GM19238 (cell line): Measurements from ENCODE around the gene ITPR1.

ENCODE experiments used
- DNase-seq: peaks from one replicate; pipeline ENCODE4 v3.0.0; 2011; ENCODE audit warnings: low spot score; ENCODE audit not compliant: insufficient read length

The ITPR1 gene

DNA sequence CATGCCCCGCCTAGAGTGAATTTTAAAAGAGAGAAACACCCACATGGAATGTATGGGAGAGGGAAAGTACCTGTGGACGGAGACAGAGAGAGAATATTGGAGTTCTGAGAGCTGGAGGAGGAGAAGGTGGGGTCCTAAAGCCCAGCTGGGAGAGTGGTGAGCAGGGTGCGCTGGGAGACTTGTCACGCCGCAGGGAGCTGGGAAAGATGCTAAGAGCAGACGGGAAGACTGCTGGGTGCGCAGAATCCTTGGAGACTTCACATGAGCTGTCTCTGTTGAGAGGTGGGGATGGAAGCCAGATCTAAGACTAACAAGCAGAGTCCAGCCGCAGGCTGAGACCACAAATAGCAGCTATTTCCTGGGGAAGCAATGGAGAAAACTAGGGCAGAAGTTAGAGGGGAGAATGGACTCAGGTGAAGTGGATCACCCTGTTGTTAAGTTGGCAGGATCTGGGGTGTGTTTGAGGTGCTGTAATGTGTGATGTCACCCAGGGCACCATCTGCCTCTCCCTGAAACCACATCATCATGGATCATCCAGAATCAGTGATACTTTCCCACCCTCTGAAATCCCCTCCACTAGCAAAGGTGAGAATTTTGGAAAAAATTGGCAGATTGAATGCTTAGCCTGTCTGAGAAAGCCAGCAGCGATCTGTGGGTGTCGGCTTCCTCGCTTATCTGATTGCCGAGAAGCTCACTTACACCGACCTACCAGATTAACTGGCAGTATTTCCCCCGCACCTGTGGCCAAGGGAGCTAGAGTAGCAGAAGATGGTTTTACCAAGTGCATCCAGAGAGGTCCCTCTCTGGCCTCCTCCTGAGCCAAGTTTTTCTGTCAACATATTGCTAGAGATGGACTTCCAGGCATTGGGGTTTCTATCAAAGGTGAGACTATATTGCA, 311.3 kb downstream of the ITPR1 start:
- DNase-seq = no peak

DNA sequence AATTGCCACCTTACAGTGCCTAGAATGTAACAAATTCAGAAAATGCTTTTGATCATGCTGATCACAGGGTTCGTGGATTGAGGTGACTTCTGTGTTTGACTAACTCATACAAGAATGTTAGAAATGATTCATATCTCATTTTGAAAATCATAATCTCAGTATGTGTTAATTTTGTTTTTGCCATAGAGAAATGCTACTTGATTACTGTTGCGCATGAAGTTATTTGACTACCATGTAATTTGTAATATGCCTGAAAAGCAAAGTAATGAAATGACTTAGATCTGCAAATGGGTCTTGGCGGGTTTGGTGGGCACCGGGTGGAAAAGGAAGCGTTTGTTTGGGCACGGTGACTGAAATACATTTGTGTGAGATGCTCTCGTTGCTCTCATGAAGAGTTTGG, 312.5 kb downstream of the ITPR1 start:
- DNase-seq = no peak

DNA sequence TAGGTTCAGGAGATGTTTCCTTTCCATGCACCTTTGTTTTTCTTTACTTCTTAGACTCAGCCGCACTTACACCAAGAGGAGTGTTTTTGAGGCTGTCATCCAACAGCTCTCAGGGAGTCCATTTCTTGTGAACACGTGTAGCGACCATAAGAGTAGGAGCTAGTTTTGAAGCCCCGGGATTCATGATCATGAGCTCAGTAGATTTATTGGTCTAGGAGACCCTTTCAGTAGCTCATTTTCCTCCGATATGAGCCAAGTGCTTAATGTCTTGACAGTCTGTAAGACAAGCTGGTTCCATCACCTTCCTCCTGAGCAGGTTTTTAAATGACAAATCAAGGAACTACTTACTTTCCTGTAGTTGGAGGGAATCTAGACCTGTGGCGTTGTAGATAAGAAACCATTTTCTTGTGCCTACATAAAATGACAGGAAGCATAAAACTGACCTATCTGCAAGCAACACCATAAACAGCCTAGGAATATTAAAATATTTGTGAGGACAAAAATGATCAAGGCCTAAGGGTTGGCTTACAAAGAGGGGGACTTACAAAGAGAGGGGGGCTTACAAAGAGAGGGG, 313.5 kb downstream of the ITPR1 start:
- no peak for DNase-seq

DNA sequence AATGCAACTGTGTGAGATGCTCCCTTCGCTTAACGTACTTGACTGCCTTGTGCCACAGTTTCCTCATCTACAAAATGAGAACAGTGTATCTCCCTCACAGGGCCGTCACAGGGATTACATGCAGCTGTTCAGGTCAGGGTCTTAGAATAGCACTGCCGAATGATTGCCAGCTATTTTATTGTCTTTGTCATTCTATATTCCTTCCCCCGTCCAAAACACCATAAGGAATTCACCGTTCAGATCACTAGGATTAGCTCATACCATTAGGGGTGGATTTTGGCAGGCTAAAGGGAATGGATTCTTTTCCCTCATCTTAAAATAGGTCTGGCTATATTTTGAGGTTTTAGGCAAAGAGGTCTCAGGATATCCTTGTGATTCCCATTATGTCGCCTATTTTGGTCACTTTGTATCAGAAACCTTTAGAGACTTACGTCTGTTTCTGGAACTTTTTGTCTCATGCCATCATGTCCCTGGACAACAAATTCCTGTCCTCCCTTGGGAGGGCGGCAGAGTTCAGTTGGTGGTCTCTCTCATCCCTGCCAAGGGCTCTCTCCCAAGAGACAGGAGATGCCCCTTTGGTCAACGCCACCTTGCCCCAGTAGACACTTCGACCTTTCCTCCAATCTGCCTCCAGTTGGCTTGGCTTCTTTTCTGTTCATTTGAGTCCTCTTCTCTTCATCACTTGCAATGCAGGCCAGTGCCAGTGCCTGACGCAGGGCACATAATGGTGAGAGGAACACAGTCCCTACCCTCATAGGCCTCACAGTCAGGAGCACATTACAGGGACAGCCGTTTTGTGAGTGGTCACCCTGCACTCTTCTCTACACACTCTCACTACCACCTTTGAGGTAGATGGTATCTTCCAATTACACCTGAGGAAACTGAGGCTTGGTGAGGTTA, 314.5 kb downstream of the ITPR1 start:
- no peak for DNase-seq

DNA sequence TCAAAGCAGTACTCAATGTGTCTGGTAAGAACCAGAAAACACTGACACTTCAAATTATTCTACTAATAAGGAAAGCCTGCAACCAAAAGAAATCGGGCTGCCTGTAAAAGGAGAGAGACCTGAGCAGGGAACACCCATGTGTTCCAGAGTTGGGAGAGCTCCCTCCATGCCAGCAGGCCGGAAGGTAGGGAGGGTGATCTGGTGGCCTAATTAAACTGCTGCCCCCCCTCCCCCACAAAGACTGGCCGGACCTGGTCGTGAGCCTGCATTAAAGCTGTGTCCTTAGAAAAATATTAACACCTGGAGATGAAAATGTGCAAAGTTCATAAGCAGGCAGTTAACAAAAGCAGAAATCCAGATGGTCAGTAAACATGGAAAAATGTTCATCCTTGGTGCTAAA, 315.5 kb downstream of the ITPR1 start:
- DNase-seq = no peak

DNA sequence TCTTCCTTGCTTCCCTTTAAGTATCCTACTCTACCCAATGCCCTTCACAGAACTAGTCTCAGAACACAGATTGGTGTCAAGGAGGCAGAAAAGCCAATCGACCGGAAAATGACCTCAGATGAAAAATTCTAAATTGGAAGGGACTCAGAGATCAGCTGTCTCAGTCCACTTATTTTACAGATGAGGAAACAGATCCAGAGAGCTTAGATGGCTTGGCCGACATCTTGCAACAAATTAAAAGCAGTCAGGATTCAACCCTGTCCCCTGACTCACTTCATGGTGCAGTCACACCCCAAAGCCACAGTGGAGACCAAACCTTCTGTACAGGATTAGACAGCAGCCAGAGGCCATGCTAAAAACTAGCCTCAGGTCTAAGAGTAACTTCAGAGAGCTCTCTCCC, 316.8 kb downstream of the ITPR1 start:
- no peak for DNase-seq

DNA sequence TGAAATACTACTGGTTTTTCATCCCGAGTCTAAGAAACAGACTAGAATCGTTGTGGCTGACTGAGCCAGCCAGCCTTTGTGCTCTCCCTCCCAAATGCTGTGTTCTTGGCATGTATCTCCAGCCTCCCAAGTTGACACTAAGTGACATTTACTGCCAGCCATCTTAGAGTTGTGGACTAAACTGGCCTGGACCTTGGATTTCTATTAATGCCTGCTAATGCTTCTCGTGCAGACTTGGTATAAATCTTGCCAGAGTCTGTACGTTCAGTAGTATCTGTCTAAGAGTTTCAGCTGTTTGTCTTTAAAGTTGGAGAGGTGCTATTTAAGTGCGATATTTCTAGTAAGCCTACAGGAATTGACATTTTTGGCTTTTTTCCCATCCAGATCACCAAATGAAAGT, 319.4 kb downstream of the ITPR1 start:
- no peak for DNase-seq

DNA sequence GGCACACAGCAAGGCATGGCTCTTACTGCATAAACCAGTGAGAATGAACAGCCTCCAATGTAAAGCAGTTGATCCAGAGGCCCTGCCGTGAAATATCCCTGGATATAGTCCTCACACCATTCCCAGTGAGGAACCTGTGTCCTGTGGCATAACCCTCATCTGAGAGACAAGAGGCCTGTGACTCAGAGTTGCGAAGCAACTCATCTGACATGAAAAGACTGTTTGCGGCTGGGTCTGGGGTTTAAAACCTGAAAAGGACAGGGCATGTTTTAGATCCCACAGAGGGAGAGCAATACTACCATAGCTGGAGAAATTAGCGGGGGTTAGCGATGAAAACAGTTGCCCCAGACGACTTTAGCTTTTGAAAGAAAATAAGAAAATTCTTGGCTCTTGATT, 320.8 kb downstream of the ITPR1 start:
- no peak for DNase-seq

DNA sequence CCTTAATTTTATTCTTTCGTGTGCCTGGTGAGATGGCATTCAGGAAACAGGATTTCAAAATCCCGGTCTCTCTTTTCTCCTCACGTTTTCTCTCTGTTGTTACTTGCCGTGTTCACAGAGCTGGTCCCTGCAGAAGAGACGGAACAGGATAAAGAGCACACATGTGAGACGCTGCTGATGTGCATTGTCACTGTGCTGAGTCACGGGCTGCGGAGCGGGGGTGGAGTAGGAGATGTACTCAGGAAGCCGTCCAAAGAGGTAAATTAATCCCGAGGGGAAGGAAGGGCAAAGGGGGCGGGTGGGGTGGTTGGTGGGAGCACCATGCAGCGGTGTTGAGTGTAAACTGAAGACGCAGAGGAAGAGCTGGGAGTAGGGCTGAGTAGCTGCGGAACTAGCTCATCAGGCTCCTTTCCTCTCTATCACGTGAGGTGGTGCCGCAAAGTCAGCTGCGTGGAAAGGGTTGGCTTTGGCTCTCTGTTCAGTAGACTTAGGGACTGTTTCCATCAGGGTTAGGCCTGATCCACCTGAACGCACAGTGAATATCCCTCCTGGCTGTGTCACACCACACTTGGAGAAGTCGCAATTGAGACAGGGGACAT, 321.3 kb downstream of the ITPR1 start:
- no peak for DNase-seq

DNA sequence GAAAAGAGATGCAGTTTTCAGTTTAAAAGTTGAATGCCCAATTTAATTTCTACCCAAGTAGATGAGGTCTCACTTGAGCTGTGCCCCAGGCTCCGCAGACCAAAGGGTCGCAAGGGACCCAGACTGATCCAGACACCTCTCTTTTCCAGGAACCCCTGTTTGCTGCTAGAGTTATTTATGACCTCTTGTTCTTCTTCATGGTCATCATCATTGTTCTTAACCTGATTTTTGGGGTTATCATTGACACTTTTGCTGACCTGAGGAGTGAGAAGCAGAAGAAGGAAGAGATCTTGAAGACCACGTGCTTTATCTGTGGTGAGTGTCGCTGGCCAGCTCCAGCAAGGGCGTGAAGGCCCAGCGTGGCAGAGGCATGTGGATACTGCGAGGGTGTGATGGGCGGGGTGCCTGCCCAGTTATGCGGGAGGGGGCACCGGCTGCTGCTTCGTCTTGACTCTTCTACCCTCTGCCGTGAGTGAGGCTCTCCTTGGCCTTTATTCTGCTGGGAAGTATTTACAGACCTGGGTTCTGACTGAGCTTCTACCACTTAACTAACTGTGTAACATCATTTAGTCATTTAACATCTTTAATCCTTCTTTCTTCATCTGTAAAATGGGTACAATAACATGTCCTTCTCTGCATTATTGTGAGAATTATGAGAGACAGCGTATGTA, 321.9 kb downstream of the ITPR1 start:
- no peak for DNase-seq

DNA sequence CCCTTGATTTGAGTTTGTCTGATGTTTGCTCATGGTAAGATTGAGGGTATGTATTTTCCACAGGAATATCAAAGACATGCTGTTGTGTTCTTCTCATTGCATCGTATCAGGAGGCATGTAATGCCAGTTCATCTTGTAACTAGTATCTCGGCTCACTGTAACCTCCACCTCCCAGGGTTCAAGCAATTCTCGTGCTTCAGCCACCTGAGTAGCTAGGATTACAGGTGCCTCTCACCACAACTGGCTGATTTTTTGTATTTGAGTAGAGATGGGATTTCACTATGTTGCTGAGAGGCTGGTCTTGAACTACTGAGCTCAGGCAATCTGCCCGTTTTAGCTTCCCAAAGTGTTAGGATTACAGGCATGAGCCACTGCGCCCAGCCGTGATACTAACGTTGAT, 323.2 kb downstream of the ITPR1 start:
- no peak for DNase-seq

DNA sequence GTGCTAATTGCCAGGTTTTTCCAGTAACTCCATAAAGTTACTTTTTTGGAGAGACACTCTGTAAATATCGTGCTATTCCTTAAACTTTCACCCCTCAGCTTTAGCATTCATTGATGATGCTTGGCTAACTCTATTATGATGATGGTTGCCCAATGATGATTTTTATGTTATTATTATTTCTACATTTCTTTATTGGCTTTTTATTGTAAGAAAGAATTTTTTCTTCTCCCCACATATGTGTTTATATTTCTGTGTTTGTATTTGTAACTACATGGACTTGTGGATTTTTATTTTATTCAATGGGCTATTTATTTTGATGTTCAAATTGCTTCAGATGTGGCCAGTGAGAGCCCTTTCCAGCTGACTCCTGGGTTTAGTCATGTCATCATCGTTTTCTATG, 323.6 kb downstream of the ITPR1 start:
- no peak for DNase-seq

DNA sequence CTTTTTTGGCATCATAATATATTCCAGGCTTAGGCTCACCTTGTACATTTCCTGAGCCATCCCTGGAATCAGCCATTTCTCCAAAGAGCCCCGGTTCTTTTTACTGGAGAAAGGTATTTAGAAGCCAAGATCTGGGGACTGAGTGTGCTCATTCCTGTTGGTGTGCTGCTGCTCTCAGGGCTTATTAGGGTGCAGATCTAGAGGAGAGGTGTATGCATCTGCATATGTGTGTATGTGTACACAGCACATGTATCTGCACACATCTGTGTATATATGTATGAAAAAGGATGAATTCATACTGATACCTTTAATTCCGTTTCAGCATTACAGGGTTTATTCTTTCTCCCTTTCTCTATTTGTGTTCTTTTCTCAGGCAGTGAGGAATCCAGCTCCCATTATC, 324.0 kb downstream of the ITPR1 start:
- DNase-seq = no peak

DNA sequence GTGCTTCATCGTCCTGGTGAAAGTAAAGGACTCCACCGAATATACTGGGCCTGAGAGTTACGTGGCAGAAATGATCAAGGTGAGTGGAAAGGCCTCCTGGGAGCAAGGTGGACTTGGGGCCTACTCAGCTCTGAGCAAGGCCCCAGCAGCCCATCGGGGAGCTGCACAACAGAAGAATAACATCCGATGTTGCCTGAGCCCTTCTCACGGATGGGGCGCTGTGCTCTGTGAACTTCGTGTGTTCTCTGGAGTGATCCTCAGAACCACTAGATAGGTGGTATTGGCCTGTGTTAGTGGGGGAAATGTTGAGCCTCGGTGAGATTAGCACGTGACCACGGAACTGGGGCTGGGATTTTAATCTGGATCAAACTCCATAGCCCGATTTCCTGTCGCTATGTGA, 325.0 kb downstream of the ITPR1 start:
- DNase-seq = no peak

DNA sequence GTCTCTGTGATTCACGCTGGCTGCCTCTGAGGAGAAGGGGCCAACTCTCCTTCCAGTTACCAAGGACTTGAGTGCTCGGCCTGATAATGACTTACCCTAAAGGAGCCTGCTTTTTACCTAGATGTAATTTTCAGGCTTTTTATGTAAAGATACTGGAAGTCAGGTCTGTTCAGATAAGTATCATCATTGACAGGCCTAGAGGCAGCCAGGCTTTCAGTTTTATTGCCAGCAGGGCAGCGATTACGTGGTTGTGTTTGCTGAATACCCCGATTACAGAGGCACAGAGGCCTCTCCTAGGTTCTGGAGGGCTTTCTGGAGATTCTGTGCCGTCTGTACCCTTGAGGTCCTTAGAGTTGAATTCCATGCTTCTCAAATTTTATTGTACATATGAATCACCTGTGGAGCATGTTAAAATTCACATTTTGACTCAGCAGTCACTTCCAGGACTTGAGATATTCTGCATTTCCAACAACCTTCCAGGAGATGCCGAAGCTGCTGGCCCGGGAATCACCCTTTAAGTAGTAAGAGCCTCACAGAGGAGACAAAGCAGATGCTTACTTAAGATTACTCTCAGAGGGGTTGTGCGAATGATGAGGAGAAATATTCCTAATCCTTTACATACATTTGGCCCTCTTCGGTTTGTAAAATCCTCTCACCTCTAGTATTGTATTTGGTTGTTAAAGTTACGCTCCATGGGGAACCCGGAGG, 326.0 kb downstream of the ITPR1 start:
- DNase-seq = no peak

DNA sequence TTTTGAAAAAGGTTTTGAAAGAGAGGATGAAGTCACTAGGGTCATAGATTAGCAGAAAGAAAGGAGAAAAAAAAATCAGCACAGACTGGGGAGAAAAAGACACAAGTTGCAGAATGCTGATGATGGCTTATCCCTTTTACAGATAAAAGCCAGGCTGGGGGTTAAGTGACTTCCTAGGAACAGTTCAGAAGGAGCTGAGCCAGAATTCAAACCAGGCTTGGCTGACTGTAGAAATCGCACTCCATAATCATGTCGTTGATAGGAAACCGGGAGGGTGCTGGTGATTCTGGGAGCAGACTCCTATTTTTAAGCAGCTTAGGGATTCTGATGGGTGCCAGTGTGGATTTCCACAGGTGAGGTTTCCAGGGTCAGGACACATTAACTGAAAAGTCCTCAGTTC, 326.6 kb downstream of the ITPR1 start:
- DNase-seq = no peak

DNA sequence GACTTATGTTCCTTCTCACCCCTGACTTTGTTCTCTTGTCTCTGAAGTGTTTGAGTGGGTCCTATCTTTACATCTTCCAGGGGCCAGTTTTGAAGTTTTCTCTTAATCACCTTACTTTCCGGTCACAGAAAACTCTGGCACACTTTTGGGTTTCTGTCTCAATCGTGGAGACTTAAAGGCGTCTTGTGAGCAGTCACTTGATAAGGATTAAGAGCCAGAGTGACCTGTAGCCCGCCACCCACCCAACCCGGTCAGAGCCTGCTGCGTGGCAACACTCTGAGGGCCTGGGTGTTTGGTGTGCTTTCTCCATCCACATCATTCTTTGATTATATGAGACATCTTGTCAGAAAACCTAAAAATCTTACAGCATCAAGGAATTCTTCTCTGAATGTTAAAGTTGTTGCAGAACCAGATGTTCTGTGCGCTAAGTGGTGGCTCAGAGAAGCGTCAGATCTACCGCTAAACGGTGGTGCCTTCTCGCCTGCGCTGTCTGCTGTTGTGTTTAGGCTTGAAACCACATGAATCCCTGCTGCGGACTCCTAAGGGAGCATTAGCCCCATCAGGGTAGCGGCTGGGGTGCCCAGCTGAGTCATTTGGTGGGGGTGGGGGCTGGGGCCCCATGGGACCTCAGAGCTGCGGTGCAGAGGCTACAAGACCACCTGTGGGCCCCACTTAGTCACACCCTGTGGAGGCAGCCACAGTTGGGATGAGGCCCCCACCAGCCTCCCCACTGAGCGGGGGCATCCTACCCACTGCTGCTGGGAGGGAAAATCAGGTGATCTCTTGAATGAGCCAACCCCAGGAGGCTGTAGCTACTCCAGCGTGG, 327.4 kb downstream of the ITPR1 start:
- no peak for DNase-seq

DNA sequence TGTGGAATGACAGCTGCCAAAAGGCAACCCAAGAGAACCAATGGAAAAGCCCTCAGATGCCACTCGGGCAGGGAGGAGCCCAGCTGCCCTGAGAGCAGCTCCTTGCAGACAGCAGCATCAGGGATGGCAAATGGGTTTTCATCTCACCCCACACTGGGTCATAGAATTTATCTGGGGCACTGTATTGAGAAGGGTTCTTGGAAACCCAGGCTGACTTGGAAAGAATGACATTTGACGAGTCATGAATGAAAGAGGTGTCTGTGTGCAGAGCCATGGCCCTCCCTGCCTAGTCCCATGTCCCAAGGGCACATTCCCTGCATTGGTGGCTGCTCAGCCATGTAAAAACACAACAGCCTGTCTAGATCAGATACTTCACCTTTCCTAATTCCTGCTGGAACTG, 328.2 kb downstream of the ITPR1 start:
- DNase-seq = no peak

DNA sequence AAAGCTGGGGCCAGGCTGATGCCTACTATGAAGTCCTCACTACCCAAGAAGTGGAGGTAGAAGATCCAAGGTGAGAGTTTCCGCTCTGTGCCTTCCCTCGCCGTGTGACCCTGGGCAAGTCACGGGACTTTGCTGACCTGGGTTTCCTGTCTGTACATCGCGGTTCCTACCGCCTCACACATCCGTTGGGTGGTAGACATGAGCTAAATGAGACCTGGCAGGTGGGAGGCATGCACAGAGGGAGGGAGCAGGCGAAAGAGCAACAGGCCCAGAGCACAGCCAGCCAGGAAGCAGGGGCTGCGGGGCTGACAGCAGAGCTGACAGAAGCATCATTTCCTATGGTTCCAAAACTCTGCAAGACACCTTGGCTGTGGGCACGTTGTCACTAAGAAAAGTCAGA, 328.8 kb downstream of the ITPR1 start:
- DNase-seq = no peak

DNA sequence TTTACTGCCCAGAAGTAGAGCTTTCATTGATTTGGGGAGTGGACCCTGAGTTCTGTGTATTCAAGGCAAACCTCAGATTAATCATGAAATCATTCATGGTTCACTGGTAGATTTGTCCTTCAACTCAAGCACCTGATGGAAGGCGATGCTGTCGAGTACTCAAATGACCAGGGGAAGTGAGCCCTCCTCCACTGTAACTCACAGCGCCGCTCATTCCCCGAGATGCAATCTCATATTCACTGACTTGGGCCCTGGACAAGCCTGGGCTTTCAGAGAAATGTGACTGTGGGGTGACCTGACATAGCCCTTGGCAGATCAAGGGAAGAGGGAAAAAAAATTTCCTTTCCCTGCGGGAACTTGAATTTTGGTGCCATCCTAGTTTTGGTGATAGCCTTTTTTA, 329.4 kb downstream of the ITPR1 start:
- DNase-seq = no peak
